GM18858 (cell line): ENCODE results near the gene DLEC1.
"Not testable (repeated sequence)": the region's sequence is repeated elsewhere in the genome, so short reads cannot be mapped to it uniquely, and the experiment has no call there.

Source experiments
- ATAC-seq: cut with Tn5 transposase; IDR thresholded peaks from one replicate; pipeline ENCODE4 v1.9.1; 2021; ENCODE audit not compliant: unreplicated experiment

The DLEC1 gene

GRCh38 chr3:38036906-38037305 lies 2.1 kb upstream of the DLEC1 start:
- ATAC-seq = no peak

DNA sequence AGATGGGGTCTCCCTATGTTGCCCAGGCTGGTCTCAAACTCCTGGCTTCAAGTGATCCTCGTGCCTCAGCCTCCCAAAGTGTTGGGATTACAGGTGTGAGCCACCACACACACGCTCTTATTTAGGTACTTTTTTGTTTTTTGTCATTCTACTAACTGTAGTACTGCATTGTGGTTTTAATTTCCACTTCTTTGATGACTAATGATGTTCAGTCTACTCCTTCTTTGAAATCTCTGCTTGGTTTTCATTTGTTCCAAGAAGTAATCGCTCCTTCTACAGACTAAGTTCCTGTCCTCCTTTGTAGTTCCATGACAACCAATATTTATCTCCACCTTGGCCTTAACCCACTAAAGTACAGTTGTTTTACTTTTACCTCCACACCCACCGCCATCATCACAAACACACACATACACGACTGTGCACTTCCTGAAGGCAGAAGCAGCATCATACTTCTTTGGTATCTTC lies 529 bp upstream of the DLEC1 start:
- no peak for ATAC-seq

DNA sequence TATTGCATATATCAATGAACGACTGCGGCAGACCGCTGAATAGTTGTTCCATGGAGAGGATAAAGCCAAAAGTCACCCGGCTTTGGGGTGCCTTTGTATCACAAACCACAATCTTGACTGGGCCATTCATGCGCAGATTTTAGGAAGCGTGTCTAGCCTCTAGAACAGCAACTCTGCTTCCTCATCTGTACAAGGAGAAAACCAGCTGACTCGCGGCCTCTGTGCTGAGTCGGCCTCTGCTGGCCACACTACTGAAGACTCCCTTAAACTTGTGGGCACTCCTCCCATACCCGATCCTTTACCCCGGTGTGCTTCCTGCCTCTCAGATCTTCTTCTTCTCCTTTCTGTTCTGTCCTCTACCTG lies 872 bp downstream of the DLEC1 start:
- peak; percentile 43 for ATAC-seq

GRCh38 chr3:38040401-38040800 lies 1.4 kb downstream of the DLEC1 start:
- ATAC-seq = no peak

- no peak for ATAC-seq
These were observed 4.5 kb downstream of the DLEC1 start for GRCh38 chr3:38043486-38043885.

- ATAC-seq = no peak
These were observed 7.0 kb downstream of the DLEC1 start for GRCh38 chr3:38046027-38046426.

GRCh38 chr3:38046821-38047220 lies 7.8 kb downstream of the DLEC1 start:
- ATAC-seq = no peak

- ATAC-seq = no peak
These were observed 8.9 kb downstream of the DLEC1 start for GRCh38 chr3:38047896-38048295.

DNA sequence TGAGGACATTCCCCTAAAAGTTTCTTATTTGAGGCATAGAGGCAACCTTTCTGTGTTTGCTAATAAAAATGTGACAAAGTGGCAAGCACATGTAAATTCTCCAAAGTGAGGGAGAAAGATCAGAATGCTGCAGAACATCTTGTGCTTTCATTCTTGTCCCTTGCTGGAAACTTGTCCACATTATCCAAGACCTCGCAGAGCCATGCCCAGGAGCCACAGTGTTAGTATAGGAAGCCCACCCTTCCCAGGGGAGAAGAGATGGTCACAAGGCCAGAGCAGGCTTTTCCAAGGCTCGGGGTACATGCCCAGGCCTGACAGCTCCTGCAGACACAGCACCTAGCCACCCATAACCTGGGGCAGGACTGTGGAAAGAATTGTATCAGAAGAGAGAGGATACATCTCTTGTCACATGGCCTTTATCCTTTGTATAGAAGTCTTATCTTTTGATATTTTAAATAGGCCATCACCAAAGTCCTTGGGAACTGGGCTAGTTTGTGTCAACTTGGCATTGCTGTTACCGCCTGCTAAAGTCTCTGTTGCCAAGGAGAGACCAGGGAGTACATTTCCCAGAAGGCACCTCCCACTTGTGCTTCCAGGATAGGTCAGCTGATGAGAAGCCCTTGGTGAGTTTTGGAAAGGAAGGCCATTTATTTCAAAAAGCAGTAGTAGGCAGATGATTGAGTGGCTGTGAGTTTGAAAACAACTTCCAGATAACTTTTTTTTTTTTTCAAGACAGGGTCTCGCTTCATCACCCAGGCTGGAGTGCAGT lies 10.5 kb downstream of the DLEC1 start:
- ATAC-seq = no peak

- ATAC-seq = no peak
These were observed 12.1 kb downstream of the DLEC1 start for GRCh38 chr3:38051131-38051530.

- not testable (repeated sequence) for ATAC-seq
These were observed 14.3 kb downstream of the DLEC1 start for GRCh38 chr3:38053286-38053685.

DNA sequence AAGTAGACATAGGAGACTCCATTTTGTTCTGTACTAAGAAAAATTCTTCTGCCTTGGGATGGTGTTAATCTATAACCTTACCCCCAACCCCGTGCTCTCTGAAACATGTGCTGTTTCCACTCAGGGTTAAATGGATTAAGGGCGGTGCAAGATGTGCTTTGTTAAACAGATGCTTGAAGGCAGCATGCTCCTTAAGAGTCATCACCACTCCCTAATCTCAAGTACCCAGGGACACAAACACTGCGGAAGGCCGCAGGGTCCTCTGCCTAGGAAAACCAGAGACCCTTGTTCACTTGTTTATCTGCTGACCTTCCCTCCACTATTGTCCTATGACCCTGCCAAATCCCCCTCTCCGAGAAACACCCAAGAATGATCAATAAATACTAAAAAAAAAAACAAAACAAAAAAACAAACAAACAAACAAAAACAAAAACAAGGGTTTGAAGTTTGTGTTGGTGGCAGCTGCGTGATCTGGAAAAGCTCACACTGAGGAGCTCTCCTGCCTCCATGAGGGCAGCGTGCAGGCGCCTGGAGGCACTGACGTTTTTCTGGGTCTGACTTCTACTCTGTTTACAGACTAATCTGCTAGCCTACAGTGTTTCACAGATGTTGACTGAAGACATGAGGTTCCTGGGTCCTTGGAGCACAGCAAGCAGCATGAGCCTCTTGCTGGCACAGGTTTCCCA lies 14.9 kb downstream of the DLEC1 start:
- ATAC-seq = not testable (repeated sequence)

DNA sequence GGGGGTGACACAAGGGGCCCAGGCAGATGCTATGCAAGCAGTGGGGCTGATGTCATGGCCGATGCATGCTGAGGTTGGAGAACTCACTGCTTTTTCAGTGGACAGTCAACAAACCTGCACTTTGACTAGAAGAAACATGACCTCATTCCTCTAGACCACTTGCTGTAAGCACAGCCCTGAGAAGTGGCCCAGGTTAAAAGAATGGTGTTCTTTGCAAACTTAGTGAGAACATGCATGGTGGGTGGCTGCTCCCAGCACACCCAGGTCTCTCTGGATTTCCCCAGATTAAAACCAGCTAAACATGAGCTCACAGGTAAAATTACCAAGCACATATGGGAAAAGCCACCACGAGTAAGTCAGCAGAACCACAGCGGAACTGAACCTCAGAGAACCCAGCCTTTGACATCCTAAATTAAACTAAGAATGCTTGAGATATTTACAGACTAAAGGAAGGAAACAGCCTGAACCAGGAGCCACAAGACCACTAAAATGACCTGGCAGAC lies 15.5 kb downstream of the DLEC1 start:
- ATAC-seq = no peak

DNA sequence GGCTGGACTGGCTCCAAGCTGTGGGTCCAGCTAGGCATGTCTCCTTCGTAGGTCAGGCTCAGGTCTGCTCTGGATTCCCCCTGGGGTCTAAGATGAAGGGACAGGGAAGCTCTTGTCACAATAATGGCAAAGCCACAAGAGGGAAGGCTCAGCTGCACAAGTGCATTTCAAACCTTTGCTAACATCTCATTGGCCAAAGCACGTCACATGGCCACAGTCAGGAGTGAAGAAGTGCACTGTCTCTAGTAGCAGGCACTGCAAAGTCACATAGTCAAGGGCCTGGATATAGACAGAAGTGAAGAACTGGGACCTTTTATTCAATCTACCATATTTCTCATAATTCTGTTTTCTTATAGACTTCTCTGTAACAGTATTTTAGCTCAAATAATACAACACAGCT lies 20.1 kb downstream of the DLEC1 start:
- no peak for ATAC-seq

DNA sequence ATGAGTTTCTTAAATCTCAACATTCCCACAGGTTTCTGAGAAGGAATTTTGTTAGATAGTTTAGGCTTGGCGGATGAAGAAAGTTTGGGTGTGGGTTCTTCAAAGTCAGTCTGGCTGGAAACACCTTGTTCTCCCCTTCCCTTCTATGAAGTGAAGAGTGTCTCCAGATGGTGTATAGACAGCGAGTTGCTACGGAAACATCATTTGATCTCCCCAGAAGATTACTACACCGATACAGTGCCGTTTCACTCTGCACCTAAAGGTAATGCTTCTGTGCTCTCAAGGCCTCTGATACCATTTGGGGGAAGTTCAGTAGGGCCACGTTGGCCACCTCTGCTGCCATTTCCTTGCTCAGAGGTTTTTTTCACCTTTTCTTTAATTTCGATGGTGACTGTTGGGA lies 20.6 kb downstream of the DLEC1 start:
- no peak for ATAC-seq

DNA sequence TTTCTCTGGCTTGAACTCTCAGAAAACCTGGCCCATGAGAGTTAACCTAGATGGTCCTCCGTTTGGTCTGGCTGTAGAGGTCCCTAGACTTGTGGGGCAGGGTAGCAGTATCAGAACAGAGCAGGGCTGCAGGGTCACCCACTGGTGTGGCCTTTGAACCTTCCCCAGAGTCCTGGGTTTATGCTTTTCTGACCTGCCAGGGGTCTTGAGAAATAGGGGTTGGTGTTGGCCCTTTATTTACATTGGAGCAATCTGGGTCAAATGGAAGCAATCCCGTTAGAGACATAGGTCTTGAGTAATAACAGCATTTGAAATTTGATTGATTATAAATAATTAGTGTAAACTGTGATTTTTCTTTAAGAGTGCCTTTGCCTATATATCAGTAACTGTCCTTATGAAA lies 23.8 kb downstream of the DLEC1 start:
- ATAC-seq = no peak

GRCh38 chr3:38064453-38064852 lies 25.4 kb downstream of the DLEC1 start:
- not testable (repeated sequence) for ATAC-seq

DNA sequence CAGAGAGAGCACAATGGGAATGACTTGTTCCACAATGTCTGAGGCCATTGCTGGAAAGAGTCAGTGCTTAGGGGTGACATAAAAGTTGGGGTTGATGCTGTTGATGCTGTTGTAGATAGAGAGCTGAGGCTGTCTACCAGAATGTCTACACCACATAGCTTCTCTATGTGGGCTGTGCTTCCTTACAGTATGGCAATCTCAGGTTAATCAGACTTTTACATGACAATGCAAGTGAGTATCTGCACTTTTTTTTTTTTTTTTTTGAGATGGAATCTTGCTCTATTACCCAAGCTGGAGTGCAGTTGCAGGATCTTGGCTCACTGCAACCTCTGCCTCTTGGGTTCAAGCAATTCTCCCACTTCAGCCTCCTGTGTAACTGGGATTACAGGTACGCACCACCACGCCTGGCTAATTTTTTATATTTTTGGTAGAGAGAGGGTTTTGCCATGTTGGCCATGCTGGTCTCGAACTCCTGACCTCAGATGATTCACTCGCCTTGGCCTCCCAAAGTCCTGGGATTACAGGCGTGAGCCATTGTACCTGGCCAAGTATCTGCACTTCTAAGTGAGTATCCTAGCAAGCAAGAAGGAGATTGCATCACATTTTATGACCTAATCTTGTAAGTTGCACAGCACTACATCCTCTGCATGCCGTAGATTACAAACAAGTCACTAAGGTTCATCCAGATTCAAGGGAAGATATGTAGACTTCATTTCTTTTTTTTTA lies 28.7 kb downstream of the DLEC1 start:
- no peak for ATAC-seq

DNA sequence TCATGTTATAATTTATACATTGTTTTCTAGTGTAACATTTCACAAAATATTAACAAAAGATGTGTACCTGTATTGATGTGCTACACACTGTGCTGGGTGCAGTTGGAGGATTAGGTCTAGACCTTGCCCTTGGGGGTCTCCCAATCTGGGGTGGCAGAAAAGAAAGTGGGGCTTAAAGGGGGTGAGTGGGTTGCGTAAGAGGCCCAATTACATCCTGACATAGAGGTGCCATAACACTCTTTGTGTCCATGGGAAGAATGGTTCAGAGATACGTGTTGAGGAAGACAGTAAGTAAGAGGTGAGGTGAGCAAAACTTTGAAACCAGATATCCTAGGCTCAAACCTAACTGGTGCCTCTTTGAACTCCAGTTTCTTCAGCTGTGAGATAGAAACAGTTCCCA lies 31.0 kb downstream of the DLEC1 start:
- ATAC-seq = no peak

GRCh38 chr3:38077073-38077472 lies 38.1 kb downstream of the DLEC1 start:
- not testable (repeated sequence) for ATAC-seq

DNA sequence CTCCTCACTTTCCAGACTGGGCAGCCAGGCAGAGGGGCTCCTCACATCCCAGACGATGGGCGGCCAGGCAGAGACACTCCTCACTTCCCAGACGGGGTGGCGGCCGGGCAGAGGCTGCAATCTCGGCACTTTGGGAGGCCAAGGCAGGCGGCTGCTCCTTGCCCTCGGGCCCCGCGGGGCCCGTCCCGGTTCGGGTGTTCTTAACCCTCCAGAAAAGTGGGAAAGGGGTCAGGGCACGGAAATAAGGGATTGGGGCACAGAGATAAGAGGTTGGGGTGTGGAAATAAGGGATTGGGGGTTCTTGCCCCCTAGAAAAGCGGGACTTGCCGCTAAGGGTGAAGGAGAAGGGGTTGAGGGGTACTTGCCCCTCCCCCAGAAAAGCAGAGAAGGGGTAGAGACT lies 43.3 kb downstream of the DLEC1 start:
- not testable (repeated sequence) for ATAC-seq

- ATAC-seq = not testable (repeated sequence)
These were observed 44.2 kb downstream of the DLEC1 start for GRCh38 chr3:38083254-38083653.
